GM21723 (cell line): ENCODE data around the gene KYNU.
A peak's percentile ranks its signal among the peaks of the same experiment; 100 is the strongest.
"Not testable (repeated sequence)": the region's sequence is repeated elsewhere in the genome, so short reads cannot be mapped to it uniquely, and the experiment has no call there.

ENCODE experiments used
- ATAC-seq: cut with Tn5 transposase; IDR thresholded peaks from one replicate; pipeline ENCODE4 v1.9.1; 2021; ENCODE audit warnings: mild to moderate bottlenecking, moderate library complexity; ENCODE audit not compliant: unreplicated experiment

The KYNU gene

GRCh38 chr2:142870526-142870925, 6.9 kb upstream of the KYNU start:
- ATAC-seq, result no peak

- ATAC-seq, result no peak
These were observed 6.1 kb upstream of the KYNU start for GRCh38 chr2:142871396-142871795.

- no peak for ATAC-seq
These were observed 4.4 kb upstream of the KYNU start for GRCh38 chr2:142872882-142873724.

GRCh38 chr2:142873831-142874287, 3.6 kb upstream of the KYNU start:
- peak; percentile 20 for ATAC-seq

GRCh38 chr2:142874293-142874814, 3.1 kb upstream of the KYNU start:
- ATAC-seq, result no peak

- ATAC-seq, result no peak
These were observed 2.5 kb upstream of the KYNU start for GRCh38 chr2:142875010-142875409.

- no peak for ATAC-seq
These were observed 1.8 kb upstream of the KYNU start for GRCh38 chr2:142875652-142876051.

GRCh38 chr2:142876423-142876822, 1.0 kb upstream of the KYNU start:
- no peak for ATAC-seq

- ATAC-seq, result peak; percentile 52
These were observed 691 bp downstream of the KYNU start for GRCh38 chr2:142878031-142878678.

GRCh38 chr2:142879151-142879550, 1.7 kb downstream of the KYNU start:
- peak; percentile 22 for ATAC-seq

- no peak for ATAC-seq
These were observed 2.8 kb downstream of the KYNU start for GRCh38 chr2:142880279-142880678.

- ATAC-seq, result no peak
These were observed 4.2 kb downstream of the KYNU start for GRCh38 chr2:142881619-142882018.

- not testable (repeated sequence) for ATAC-seq
These were observed 5.0 kb downstream of the KYNU start for GRCh38 chr2:142882500-142882899.

GRCh38 chr2:142883526-142883925, 6.1 kb downstream of the KYNU start:
- no peak for ATAC-seq

- ATAC-seq, result no peak
These were observed 8.1 kb downstream of the KYNU start for GRCh38 chr2:142885543-142885942.

- peak; percentile 99 for ATAC-seq
These were observed 15.3 kb downstream of the KYNU start for GRCh38 chr2:142892715-142893114.

GRCh38 chr2:142893241-142893640, 15.8 kb downstream of the KYNU start:
- no peak for ATAC-seq

- ATAC-seq, result no peak
These were observed 20.3 kb downstream of the KYNU start for GRCh38 chr2:142897807-142898206.

GRCh38 chr2:142900327-142900726, 22.9 kb downstream of the KYNU start:
- not testable (repeated sequence) for ATAC-seq

GRCh38 chr2:142901780-142902179, 24.3 kb downstream of the KYNU start:
- ATAC-seq, result no peak

GRCh38 chr2:142903726-142904125, 26.3 kb downstream of the KYNU start:
- not testable (repeated sequence) for ATAC-seq

GRCh38 chr2:142907653-142908052, 30.2 kb downstream of the KYNU start:
- no peak for ATAC-seq
